Gastrocnemius medialis (tissue), 4 donors: ENCODE data around the gene ZNF579. TPM values are rescaled to one million over a fixed set of nuclear protein-coding genes. Genes with fewer than 3 reads are reported as not detected.
A peak's percentile ranks its signal among the peaks of the same experiment; 100 is the strongest.

Source experiments
- ATAC-seq, 2 donors: fragments of 150-250 bp; one replicate each; pipeline ENCODE4 v1.9.1; 2016
- DNase-seq, 2 donors: peaks; one replicate each; pipeline ENCODE4 v3.0.0-alpha.2; 2019
- H3K27ac ChIP-seq, 4 donors: fragments of 200-600 bp; sonication (generic); 1 replicate in 1 of 4; 2 replicates in 3 of 4; pipeline ENCODE4 v1.5.1; 2016 to 2018; ENCODE audit warnings: mild to moderate bottlenecking in 2 of 4, moderate library complexity in 1 of 4
- H3K27me3 ChIP-seq, 3 donors: fragments of 200-600 bp; sonication (generic) in 2 of 3; 1 replicate in 1 of 3; 2 replicates in 2 of 3; pipeline versions ENCODE4 v1.5.1 to v1.6.0; 2016 to 2019; ENCODE audit warnings: mild to moderate bottlenecking in 1 of 3, moderate library complexity in 1 of 3
- H3K36me3 ChIP-seq, 2 donors: fragments of 200-600 bp; sonication (generic) in 1 of 2; one replicate each; pipeline ENCODE4 v1.5.1; 2017 to 2018
- H3K4me1 ChIP-seq, 2 donors: fragments of 200-600 bp; sonication (generic) in 1 of 2; one replicate each; pipeline ENCODE4 v1.5.1; 2016 to 2017; ENCODE audit warnings: mild to moderate bottlenecking in 2 of 2
- H3K4me3 ChIP-seq, 4 donors: fragments of 200-600 bp; sonication (generic) in 3 of 4; 1 replicate in 1 of 4; 2 replicates in 3 of 4; pipeline ENCODE4 v1.5.1; 2016 to 2019; ENCODE audit warnings: mild to moderate bottlenecking in 2 of 4
- H3K9me3 ChIP-seq, 3 donors: fragments of 200-600 bp; sonication (generic) in 2 of 3; 1 replicate in 1 of 3; 2 replicates in 2 of 3; pipeline ENCODE4 v1.5.1; 2016 to 2019
- POLR2A ChIP-seq, 2 donors: fragments of 450-650 bp; IDR thresholded peaks; one replicate each; pipeline ENCODE4 v1.6.1; 2017; ENCODE audit warnings: antibody characterized with exemption in 2 of 2, mild to moderate bottlenecking in 2 of 2, moderate library complexity in 2 of 2
- in situ Hi-C, 4 donors: fragments of 200-750 bp; cut with MboI; loops; one replicate each; pipeline versions ENCODE4 v1.15.0 to v1.8.0; 2017; ENCODE audit warnings: low sequenced_read_pairs in 4 of 4
- intact Hi-C: fragments of 100-400 bp; cut with DNase I; formaldehyde crosslinking; loops from one replicate; pipeline ENCODE4 v1.15.1; 2023; ENCODE audit warnings: low total_unique reads
- total RNA-seq, 4 donors: library from RNA; depleted of rRNA; stranded (reverse); fragments of >200 nt; gene quantifications; one replicate each; pipeline versions ENCODE4 v1.1.0 to v1.2.3, GENCODE V29; 2016
- TF ChIP-seq, protein P1 (sequence below), 5 experiments: fragments of 450-650 bp in 3 of 5; fragments of 200-600 bp in 2 of 5; sonication (generic) in 2 of 5; IDR thresholded peaks in 4 of 5; conservative IDR thresholded peaks in 1 of 5; 1 replicate in 4 of 5; 2 replicates in 1 of 5; pipeline ENCODE4 v1.5.1; 2016 to 2019; ENCODE audit warnings: antibody characterized with exemption in 5 of 5, mild to moderate bottlenecking in 3 of 5, moderate library complexity in 3 of 5

The ZNF579 gene
- total RNA-seq, 4 donors from 2014 or later, result 15.0 to 19.3 (median 16.8) TPM

DNA sequence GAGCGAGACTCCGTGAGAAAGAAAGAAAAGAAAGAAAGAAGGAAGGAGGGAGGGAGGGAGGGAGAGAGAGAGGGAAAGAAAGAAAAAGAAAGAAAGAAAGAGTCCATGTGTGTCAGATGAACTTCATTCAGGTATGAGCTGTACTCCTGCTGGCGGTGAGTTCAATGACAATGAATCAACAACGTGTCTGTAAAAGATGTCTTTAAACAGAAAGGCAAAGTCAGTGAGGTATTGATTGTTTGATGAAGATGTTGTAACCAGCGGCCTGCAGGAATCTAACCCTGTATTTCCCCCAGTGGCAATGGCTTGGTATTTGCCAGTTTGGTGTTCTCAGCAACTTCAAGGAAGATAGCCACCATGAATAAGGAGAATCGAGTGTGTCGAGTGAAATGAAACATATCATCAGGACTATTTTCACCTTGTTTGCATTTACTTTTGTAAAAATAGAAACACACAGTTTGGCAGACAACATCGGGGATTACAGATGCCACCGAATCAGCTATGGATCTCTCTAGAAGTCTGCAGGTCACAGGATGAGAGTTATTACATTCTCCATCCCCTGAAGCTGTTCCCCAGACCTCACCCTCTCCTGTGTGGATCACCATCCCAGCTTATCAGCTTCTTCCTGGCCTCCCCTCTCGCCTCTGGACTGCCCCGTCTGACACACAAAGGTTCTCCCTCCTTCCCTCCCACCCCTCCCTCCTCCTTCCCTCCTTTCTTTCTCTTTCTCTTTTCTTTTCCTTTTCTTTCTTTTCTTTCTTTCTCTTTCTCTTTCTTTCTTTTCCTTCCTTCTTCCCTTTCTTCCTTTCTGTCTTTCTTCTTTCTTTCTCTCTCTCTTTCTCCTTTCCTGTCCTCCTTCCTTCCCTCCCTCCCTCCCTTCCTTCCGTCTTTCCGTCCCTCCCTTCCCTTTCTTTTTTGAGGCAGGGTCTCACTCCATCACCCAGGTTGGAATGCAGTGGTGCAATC lies 27.1 kb downstream of the ZNF579 start:
- H3K4me1 ChIP-seq, result peaks cover 52 to 57% of the 10 kb centered on the region in 2 donors
- no peaks in the 10 kb centered on the region for H3K36me3 ChIP-seq
- no peak overlapping the region for H3K4me3 ChIP-seq
- TF ChIP-seq POLR2A (IDR thresholded peaks at IDR 0.05), result no peak
- intact Hi-C loops, result no loop called here
- DNase-seq (no peak), ATAC-seq (no peak)
- H3K27me3 ChIP-seq, result no peaks in the 10 kb centered on the region
- no peaks in the 10 kb centered on the region for H3K9me3 ChIP-seq
- H3K27ac ChIP-seq, result peak overlapping the region in 3 of 4 donors; percentile 66 to 88 (median 68)
- in situ Hi-C loops, result no loop called here

DNA sequence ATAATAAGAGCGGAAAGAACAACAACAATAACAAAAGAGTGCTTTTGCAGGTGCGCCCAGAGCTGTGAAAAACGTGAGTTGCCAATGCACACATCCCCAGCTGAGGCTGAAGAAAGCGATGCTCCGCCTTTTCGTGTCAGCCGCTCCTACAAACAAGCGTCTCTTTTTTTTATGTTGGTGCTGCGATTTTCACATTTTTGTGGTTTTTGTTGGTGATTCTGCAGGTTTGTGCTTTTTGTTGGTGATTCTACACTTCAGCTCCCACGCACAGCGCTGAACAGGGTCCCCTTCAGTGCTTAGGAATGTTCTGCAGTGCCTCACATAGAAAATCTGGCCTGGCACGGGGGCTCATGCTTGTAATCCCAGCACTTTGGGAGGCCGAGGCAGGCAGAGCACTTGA lies 28.0 kb downstream of the ZNF579 start:
- DNase-seq (no peak), ATAC-seq (no peak)
- H3K36me3 ChIP-seq, result no peaks in the 10 kb centered on the region
- TF ChIP-seq POLR2A (IDR thresholded peaks at IDR 0.05), result no peak
- TF ChIP-seq, protein P1, sequence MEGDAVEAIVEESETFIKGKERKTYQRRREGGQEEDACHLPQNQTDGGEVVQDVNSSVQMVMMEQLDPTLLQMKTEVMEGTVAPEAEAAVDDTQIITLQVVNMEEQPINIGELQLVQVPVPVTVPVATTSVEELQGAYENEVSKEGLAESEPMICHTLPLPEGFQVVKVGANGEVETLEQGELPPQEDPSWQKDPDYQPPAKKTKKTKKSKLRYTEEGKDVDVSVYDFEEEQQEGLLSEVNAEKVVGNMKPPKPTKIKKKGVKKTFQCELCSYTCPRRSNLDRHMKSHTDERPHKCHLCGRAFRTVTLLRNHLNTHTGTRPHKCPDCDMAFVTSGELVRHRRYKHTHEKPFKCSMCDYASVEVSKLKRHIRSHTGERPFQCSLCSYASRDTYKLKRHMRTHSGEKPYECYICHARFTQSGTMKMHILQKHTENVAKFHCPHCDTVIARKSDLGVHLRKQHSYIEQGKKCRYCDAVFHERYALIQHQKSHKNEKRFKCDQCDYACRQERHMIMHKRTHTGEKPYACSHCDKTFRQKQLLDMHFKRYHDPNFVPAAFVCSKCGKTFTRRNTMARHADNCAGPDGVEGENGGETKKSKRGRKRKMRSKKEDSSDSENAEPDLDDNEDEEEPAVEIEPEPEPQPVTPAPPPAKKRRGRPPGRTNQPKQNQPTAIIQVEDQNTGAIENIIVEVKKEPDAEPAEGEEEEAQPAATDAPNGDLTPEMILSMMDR (IDR thresholded peaks at IDR 0.05 in 4 of 5, conservative IDR thresholded peaks at IDR 0.05 in 1 of 5), result no peak
- peaks cover 57 to 58% of the 10 kb centered on the region in 2 donors for H3K4me1 ChIP-seq
- peak overlapping the region in 3 of 4 donors; percentile 66 to 88 (median 68) for H3K27ac ChIP-seq
- no peaks in the 10 kb centered on the region for H3K9me3 ChIP-seq
- intact Hi-C loops, result no loop called here
- in situ Hi-C loops, result no loop called here
- H3K27me3 ChIP-seq, result no peaks in the 10 kb centered on the region
- H3K4me3 ChIP-seq, result no peak overlapping the region

DNA sequence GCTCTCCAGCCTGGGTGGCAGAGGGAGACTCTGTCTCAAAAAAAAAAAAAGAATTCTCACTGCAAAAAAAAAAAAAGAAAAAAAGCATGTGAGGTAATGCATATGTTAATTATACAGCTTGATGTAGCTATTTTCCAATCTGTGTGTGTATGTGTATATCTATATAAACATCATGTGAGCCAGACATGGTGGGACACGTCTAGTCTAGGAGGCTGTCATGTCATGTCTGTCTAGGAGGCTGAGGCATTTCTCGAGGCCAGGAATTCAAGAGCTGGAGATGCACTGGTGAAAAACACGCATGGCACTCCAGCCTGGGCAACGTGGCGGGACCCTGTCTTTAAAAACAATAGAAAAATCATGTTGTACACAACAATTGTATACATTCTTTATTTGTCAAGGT lies 28.4 kb downstream of the ZNF579 start:
- peaks cover 57 to 59% of the 10 kb centered on the region in 2 donors for H3K4me1 ChIP-seq
- H3K9me3 ChIP-seq, result no peaks in the 10 kb centered on the region
- in situ Hi-C loops, result no loop called here
- H3K27me3 ChIP-seq, result no peaks in the 10 kb centered on the region
- no peaks in the 10 kb centered on the region for H3K36me3 ChIP-seq
- DNase-seq (no peak), ATAC-seq (no peak)
- H3K4me3 ChIP-seq, result no peak overlapping the region
- intact Hi-C loops, result no loop called here
- TF ChIP-seq POLR2A (IDR thresholded peaks at IDR 0.05), result no peak
- TF ChIP-seq, protein P1 (IDR thresholded peaks at IDR 0.05 in 4 of 5, conservative IDR thresholded peaks at IDR 0.05 in 1 of 5), result no peak
- H3K27ac ChIP-seq, result peak overlapping the region in 2 of 4 donors; percentile 66 to 88

DNA sequence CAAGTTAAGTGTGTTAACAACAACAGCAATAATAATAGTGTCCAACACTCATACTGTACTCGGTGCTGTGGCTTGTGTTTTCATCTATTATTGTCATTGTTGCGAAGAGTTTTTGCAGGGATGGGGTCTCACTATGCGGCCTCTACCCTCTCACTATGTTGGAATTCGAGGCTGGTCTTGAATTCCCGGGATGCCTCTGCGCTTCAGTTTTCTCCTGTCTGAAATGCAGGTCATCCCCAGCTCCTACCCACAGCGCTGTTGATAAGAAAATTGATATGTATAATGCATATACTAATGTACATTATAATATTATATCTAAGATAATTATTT lies 30.4 kb downstream of the ZNF579 start:
- ATAC-seq (no peak), DNase-seq (no peak)
- Histone ChIP-seq H3K27ac (peak overlapping the region; percentile 90 to 98 (median 94)), H3K36me3 (no peaks in the 10 kb centered on the region), H3K4me1 (peaks cover 70 to 74% of the 10 kb centered on the region in 2 donors), H3K9me3 (no peaks in the 10 kb centered on the region), H3K4me3 (peak overlapping the region; percentile 31 to 52 (median 42)), H3K27me3 (no peaks in the 10 kb centered on the region)
- in situ Hi-C loops (no loop called here), intact Hi-C loops (no loop called here)
- no peak for TF ChIP-seq POLR2A (IDR thresholded peaks at IDR 0.05)
- TF ChIP-seq, protein P1 (IDR thresholded peaks at IDR 0.05 in 4 of 5, conservative IDR thresholded peaks at IDR 0.05 in 1 of 5), result no peak
